HepG2 (cell line): Measurements from ENCODE around the gene RAB36.

Source experiments
- EED ChIP-seq: sonication (generic); formaldehyde crosslinking; IDR thresholded peaks from 2 replicates; pipeline ENCODE4 v1.5.0; 2020; ENCODE audit warnings: mild to moderate bottlenecking, missing genetic modification reagents
- TF ChIP-seq, protein P1 (sequence below): sonication (generic); formaldehyde crosslinking; conservative IDR thresholded peaks from 2 replicates; pipeline ENCODE4 v1.4.0; 2020; ENCODE audit warnings: mild to moderate bottlenecking, missing genetic modification reagents, moderate library complexity

DNA sequence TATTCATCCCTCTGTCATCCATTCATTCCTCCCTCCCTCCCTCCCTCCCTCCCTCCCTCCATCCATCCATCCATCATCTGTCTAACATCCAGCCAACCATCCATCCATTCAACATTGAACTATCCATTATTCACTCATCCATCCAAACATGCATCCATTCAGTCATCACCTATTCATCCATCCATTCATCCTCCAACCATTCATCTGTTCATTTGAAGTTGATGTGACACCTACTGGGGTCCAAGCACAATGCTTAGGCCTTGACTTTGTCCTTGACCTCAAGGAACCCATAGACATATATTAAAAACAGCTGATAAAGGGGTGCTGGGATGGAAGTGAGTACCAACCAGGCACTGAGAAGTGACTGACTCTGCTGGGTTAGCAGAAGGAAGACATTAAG lies 61.6 kb downstream of the RAB36 start:
- no peak for TF ChIP-seq EED
- TF ChIP-seq, protein P1, sequence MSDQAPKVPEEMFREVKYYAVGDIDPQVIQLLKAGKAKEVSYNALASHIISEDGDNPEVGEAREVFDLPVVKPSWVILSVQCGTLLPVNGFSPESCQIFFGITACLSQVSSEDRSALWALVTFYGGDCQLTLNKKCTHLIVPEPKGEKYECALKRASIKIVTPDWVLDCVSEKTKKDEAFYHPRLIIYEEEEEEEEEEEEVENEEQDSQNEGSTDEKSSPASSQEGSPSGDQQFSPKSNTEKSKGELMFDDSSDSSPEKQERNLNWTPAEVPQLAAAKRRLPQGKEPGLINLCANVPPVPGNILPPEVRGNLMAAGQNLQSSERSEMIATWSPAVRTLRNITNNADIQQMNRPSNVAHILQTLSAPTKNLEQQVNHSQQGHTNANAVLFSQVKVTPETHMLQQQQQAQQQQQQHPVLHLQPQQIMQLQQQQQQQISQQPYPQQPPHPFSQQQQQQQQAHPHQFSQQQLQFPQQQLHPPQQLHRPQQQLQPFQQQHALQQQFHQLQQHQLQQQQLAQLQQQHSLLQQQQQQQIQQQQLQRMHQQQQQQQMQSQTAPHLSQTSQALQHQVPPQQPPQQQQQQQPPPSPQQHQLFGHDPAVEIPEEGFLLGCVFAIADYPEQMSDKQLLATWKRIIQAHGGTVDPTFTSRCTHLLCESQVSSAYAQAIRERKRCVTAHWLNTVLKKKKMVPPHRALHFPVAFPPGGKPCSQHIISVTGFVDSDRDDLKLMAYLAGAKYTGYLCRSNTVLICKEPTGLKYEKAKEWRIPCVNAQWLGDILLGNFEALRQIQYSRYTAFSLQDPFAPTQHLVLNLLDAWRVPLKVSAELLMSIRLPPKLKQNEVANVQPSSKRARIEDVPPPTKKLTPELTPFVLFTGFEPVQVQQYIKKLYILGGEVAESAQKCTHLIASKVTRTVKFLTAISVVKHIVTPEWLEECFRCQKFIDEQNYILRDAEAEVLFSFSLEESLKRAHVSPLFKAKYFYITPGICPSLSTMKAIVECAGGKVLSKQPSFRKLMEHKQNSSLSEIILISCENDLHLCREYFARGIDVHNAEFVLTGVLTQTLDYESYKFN: no peak
